Measurements from ENCODE around the gene FGG. TPM values are rescaled to one million over a fixed set of nuclear protein-coding genes. Genes with fewer than 3 reads are reported as not detected.

Gene FGG
- total and polyA plus RNA-seq, 2 of the 13 experiments (the other 11 are each of a cell fraction or from before 2014, with no cell fraction given), result 1,037 to 2,423 TPM

DNA sequence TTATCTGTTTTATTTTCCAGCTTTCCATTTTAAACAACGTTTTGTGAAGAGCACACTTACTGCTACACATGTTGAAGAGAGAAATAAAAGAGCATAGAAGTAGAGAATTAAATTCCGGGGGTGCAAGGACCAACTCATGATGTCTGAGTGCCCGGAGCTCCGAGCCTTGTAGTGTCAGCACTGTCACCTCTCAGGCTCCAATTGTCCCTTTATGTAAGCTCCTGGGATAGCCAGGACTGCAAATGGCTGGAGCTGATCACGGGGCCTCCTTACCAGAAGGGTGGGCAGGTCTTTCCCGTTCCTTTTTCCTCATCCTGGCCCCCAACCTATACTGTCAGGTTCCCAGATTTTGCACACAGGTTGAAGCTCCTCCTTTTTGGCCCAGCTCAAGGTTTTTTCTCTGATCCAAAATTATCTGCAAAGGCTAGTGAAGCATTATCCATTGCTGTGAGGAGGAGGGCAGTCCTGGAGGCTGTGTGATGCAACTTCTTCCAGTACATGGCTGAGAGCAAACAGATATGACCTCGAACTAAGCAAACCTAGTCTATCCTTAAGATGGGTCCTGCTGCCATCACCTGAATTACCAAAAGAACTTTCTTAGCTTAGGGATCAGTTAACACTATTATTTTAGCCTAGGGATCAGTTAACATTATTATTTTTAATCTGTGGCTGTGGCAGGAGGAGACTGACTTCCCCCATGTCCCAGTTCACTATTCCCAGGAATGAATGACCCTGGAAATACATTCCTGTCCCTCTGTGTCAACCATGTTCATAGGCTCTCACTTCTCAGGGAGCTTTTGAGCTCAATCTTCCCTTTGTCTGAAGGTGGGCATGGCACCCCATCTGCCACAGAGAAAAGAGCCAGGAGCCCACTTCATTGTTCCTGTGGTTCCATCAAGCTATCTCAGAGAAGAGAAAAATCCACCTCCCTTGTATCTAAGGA is at the start of gene FGG (continued):
- no peak for TF ChIP-seq HMGXB3 (CRISPR knock-in tag; IDR thresholded peaks at IDR 0.05; ENCODE audit: borderline replicate concordance)
- peak; percentile 78 for TF ChIP-seq SAP130 (CRISPR knock-in tag; IDR thresholded peaks at IDR 0.05; ENCODE audit: low read depth)
- TF ChIP-seq HINFP (CRISPR knock-in tag; IDR thresholded peaks at IDR 0.05; ENCODE audit: low read depth), result peak; percentile 39; the same call in 1 of the 2 replicates
- no peak for TF ChIP-seq RAD21 (CRISPR knock-in tag; IDR thresholded peaks at IDR 0.05)
- TF ChIP-seq ZNF432 (CRISPR knock-in tag; IDR thresholded peaks at IDR 0.05; ENCODE audit: borderline replicate concordance), result no peak
- TF ChIP-seq ZNF543 (CRISPR knock-in tag; IDR thresholded peaks at IDR 0.05), result peak; percentile 66; the same call in 1 of the 2 replicates
- TF ChIP-seq ZNF136 (CRISPR knock-in tag; IDR thresholded peaks at IDR 0.05; ENCODE audit: low read depth), result no peak
- TF ChIP-seq, protein P1, sequence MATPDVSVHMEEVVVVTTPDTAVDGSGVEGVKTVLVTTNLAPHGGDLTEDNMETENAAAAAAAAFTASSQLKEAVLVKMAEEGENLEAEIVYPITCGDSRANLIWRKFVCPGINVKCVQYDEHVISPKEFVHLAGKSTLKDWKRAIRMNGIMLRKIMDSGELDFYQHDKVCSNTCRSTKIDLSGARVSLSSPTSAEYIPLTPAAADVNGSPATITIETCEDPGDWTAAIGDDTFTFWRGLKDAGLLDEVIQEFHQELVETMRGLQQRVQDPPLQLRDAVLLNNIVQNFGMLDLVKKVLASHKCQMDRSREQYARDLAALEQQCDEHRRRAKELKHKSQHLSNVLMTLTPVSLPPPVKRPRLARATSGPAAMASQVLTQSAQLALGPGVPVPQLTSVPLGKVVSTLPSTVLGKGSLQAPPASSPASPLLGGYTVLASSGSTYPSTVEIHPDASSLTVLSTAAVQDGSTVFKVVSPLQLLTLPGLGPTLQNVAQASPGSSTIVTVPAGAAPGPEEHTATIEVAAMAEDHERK (CRISPR knock-in tag; IDR thresholded peaks at IDR 0.05; ENCODE audit: low read depth), result no peak
- TF ChIP-seq DR1 (CRISPR knock-in tag; IDR thresholded peaks at IDR 0.05), result peak; percentile 96
- TF ChIP-seq YEATS4 (CRISPR knock-in tag; IDR thresholded peaks at IDR 0.05; ENCODE audit: borderline replicate concordance), result no peak
- no peak for TF ChIP-seq ZNF224 (CRISPR knock-in tag; IDR thresholded peaks at IDR 0.05)
- 0 out of 2 replicates have a peak, but pooled peaks have one; percentile 51 for TF ChIP-seq ZNF34 (CRISPR knock-in tag; IDR thresholded peaks at IDR 0.05; ENCODE audit: borderline replicate concordance)
- no peak for TF ChIP-seq CHCHD3 (CRISPR knock-in tag; IDR thresholded peaks at IDR 0.05)
- TF ChIP-seq TBX2 (CRISPR knock-in tag; IDR thresholded peaks at IDR 0.05; ENCODE audit: borderline replicate concordance), result peak; percentile 84
- no peak for TF ChIP-seq ZNF333 (CRISPR knock-in tag; IDR thresholded peaks at IDR 0.05; ENCODE audit: borderline replicate concordance)
- 0 out of 2 replicates have a peak, but pooled peaks have one; percentile 24 for TF ChIP-seq ZNF121 (CRISPR knock-in tag; IDR thresholded peaks at IDR 0.05)
- no peak for TF ChIP-seq HBP1 (CRISPR knock-in tag; IDR thresholded peaks at IDR 0.05; ENCODE audit: low read depth)
- peak; percentile 58; the same call in 1 of the 2 replicates for TF ChIP-seq REPIN1 (CRISPR knock-in tag; IDR thresholded peaks at IDR 0.05; ENCODE audit: borderline replicate concordance, low read depth)
- no peak for TF ChIP-seq NFRKB (IDR thresholded peaks at IDR 0.05)
- no peak for TF ChIP-seq STAG1 (CRISPR knock-in tag; IDR thresholded peaks at IDR 0.05)

Measured in HepG2 (cell line).